NCI-H2029 (cell line): Measurements from ENCODE around the gene KDM2A.
"Not testable (repeated sequence)": the region's sequence is repeated elsewhere in the genome, so short reads cannot be mapped to it uniquely, and the experiment has no call there.

Source experiments
- DNase-seq: peaks from one replicate; lab custom pipeline; 2025; lab: John Stamatoyannopoulos, UW

The KDM2A gene

GRCh38 chr11:67167719-67168118 lies 48.7 kb downstream of the KDM2A start:
- DNase-seq, result no peak

GRCh38 chr11:67168911-67169310 lies 49.8 kb downstream of the KDM2A start:
- not testable (repeated sequence) for DNase-seq

GRCh38 chr11:67174311-67174710 lies 55.2 kb downstream of the KDM2A start:
- DNase-seq, result no peak

GRCh38 chr11:67177399-67178281 lies 58.6 kb downstream of the KDM2A start:
- no peak for DNase-seq

GRCh38 chr11:67178421-67178820 lies 59.4 kb downstream of the KDM2A start:
- DNase-seq, result no peak

GRCh38 chr11:67178878-67179277 lies 59.8 kb downstream of the KDM2A start:
- no peak for DNase-seq

- DNase-seq, result no peak
Observed at GRCh38 chr11:67179892-67180490, 60.9 kb downstream of the KDM2A start.

- no peak for DNase-seq
Observed at GRCh38 chr11:67194096-67194495, 75.0 kb downstream of the KDM2A start.

GRCh38 chr11:67195971-67196456 lies 77.0 kb downstream of the KDM2A start:
- DNase-seq, result no peak

GRCh38 chr11:67197606-67198005 lies 78.5 kb downstream of the KDM2A start:
- DNase-seq, result no peak

- DNase-seq, result not testable (repeated sequence)
Observed at GRCh38 chr11:67198781-67199180, 79.7 kb downstream of the KDM2A start.

GRCh38 chr11:67199751-67200150 lies 80.7 kb downstream of the KDM2A start:
- no peak for DNase-seq

GRCh38 chr11:67202028-67202427 lies 83.0 kb downstream of the KDM2A start:
- DNase-seq, result no peak

GRCh38 chr11:67204822-67205221 lies 85.8 kb downstream of the KDM2A start:
- DNase-seq, result no peak

GRCh38 chr11:67209222-67209621 lies 90.2 kb downstream of the KDM2A start:
- not testable (repeated sequence) for DNase-seq

GRCh38 chr11:67211656-67212436 lies 92.8 kb downstream of the KDM2A start:
- DNase-seq, result no peak

- no peak for DNase-seq
Observed at GRCh38 chr11:67213178-67213621, 94.1 kb downstream of the KDM2A start.

GRCh38 chr11:67227726-67228125 lies 108.7 kb downstream of the KDM2A start:
- no peak for DNase-seq

- DNase-seq, result no peak
Observed at GRCh38 chr11:67230406-67230805, 111.3 kb downstream of the KDM2A start.

- no peak for DNase-seq
Observed at GRCh38 chr11:67230886-67231285, 111.8 kb downstream of the KDM2A start.

- no peak for DNase-seq
Observed at GRCh38 chr11:67233584-67234190, 114.6 kb downstream of the KDM2A start.

- not testable (repeated sequence) for DNase-seq
Observed at GRCh38 chr11:67234571-67234970, 115.5 kb downstream of the KDM2A start.
